Choroid plexus epithelial cell (primary cell): ENCODE results near the gene BTBD9.

Experiments used
- DNase-seq: peaks from one replicate; pipeline ENCODE4 v3.0.0-alpha.2; 2010; ENCODE audit warnings: low read depth
- H3K4me3 ChIP-seq: 2 replicates; pipeline ENCODE4 v1.5.1; 2011; ENCODE audit warnings: low read depth, mild to moderate bottlenecking, control low read depth, low read length, moderate library complexity
- CTCF ChIP-seq: conservative IDR thresholded peaks from 2 replicates; pipeline ENCODE4 v1.5.1; 2011; ENCODE audit warnings: low read depth, mild to moderate bottlenecking, control low read depth, inconsistent platforms, low read length, moderate library complexity

BTBD9 gene

GRCh38 chr6:38612143-38612965 is 27.4 kb downstream of the BTBD9 start:
- H3K4me3 ChIP-seq = no peak overlapping the region
- peak; percentile 17 for DNase-seq
- TF ChIP-seq CTCF = no peak

- H3K4me3 ChIP-seq = peak overlapping the region; percentile 1
- peak; percentile 33 for DNase-seq
- no peak for TF ChIP-seq CTCF
Observed at GRCh38 chr6:38610050-38610625, 29.6 kb downstream of the BTBD9 start.

- H3K4me3 ChIP-seq = no peak overlapping the region
- peak; percentile 65 for DNase-seq
- no peak for TF ChIP-seq CTCF
Observed at GRCh38 chr6:38604700-38605099, 35.0 kb downstream of the BTBD9 start.

GRCh38 chr6:38603966-38604365 is 35.8 kb downstream of the BTBD9 start:
- no peak overlapping the region for H3K4me3 ChIP-seq
- DNase-seq = peak; percentile 77
- TF ChIP-seq CTCF = no peak

GRCh38 chr6:38603496-38603895 is 36.2 kb downstream of the BTBD9 start:
- TF ChIP-seq CTCF = no peak
- DNase-seq = no peak
- H3K4me3 ChIP-seq = no peak overlapping the region

- DNase-seq = peak; percentile 47
- TF ChIP-seq CTCF = no peak
- H3K4me3 ChIP-seq = no peak overlapping the region
Observed at GRCh38 chr6:38599966-38600550, 39.7 kb downstream of the BTBD9 start.
